Measurements from ENCODE around the gene SLC13A5.

Gene SLC13A5

DNA sequence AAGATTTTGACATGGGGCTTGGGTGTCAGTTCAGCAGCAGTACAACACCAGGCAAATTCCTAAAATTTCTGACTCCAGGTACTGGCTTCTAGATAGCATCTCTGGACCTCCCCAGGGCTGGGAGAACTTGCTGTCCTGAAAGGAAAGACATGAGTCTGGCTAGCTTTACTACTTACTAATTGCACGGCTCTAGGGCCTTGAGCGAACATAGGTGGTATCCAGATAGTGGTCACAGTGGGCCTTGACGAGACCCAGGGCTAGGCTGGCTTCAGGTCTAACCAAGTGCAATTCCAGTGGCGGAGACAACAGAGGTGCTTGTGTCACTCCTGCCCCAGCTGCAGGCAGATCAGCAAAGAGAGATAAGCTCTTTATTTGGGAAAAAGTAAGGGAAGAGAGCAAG is 16.4 kb upstream of the SLC13A5 start (continued):
- TF ChIP-seq ZBTB11 (tag by site-specific recombination; conservative IDR thresholded peaks at IDR 0.05; ENCODE audit: low read depth) (no peak), ZSCAN30 (tag by site-specific recombination; IDR thresholded peaks at IDR 0.05) (no peak)

GRCh38 chr17:6724009-6724408 is 10.8 kb upstream of the SLC13A5 start:
- ChIA-PET POLR2A (interaction anchor here (0.7 kb wide), 1 partner anchor 60 kb away, joined by 8 read pairs; no protein-coding TSS in a partner anchor), CTCF (no interaction called here)
- Histone ChIP-seq H3K27ac (ENCODE audit: extremely low read depth, low read depth, low read length) (no peak overlapping the region), H3K36me3 (ENCODE audit: control insufficient read depth in 2 of 2, insufficient read depth in 1 of 2, low read length in 2 of 2) (no peaks in the 10 kb centered on the region), H3K4me3 (ENCODE audit: low read depth, low read length) (no peak overlapping the region), H3K9me3 (ENCODE audit: control insufficient read depth, insufficient read depth, low read depth, low read length) (no peaks in the 10 kb centered on the region), H3K4me1 (ENCODE audit: control insufficient read depth, insufficient read depth, low read length) (no peaks in the 10 kb centered on the region; the same call in 1 of the 2 replicates)
- TF ChIP-seq SP2 (tag by site-specific recombination; IDR thresholded peaks at IDR 0.05) (no peak), ZNF610 (tag by site-specific recombination; IDR thresholded peaks at IDR 0.05; ENCODE audit: borderline replicate concordance) (no peak), ZNF658 (tag by site-specific recombination; IDR thresholded peaks at IDR 0.05) (no peak), KLF1 (tag by site-specific recombination; IDR thresholded peaks at IDR 0.05) (no peak), TRIM28 (IDR thresholded peaks at IDR 0.05; ENCODE audit: borderline replicate concordance, low read length) (no peak), ZNF335 (tag by site-specific recombination; conservative IDR thresholded peaks at IDR 0.05) (no peak), ZNF350 (tag by site-specific recombination; IDR thresholded peaks at IDR 0.05) (no peak), ZNF792 (tag by site-specific recombination; IDR thresholded peaks at IDR 0.05) (no peak), ZNF416 (tag by site-specific recombination; IDR thresholded peaks at IDR 0.05) (no peak), ZNF768 (tag by site-specific recombination; IDR thresholded peaks at IDR 0.05) (no peak), ZNF169 (tag by site-specific recombination; IDR thresholded peaks at IDR 0.05) (no peak), KLF7 (tag by site-specific recombination; IDR thresholded peaks at IDR 0.05; ENCODE audit: borderline replicate concordance) (no peak), ZNF560 (tag by site-specific recombination; IDR thresholded peaks at IDR 0.05; ENCODE audit: borderline replicate concordance) (no peak), ZNF324 (tag by site-specific recombination; IDR thresholded peaks at IDR 0.05) (no peak), ZBTB17 (tag by site-specific recombination; IDR thresholded peaks at IDR 0.05) (no peak), ZNF580 (tag by site-specific recombination; IDR thresholded peaks at IDR 0.05) (no peak)
- TF ChIP-seq, protein P1, sequence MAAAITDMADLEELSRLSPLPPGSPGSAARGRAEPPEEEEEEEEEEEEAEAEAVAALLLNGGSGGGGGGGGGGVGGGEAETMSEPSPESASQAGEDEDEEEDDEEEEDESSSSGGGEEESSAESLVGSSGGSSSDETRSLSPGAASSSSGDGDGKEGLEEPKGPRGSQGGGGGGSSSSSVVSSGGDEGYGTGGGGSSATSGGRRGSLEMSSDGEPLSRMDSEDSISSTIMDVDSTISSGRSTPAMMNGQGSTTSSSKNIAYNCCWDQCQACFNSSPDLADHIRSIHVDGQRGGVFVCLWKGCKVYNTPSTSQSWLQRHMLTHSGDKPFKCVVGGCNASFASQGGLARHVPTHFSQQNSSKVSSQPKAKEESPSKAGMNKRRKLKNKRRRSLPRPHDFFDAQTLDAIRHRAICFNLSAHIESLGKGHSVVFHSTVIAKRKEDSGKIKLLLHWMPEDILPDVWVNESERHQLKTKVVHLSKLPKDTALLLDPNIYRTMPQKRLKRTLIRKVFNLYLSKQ (tag by site-specific recombination; IDR thresholded peaks at IDR 0.05; ENCODE audit: borderline replicate concordance) = no peak
- TF ChIP-seq, protein P2, sequence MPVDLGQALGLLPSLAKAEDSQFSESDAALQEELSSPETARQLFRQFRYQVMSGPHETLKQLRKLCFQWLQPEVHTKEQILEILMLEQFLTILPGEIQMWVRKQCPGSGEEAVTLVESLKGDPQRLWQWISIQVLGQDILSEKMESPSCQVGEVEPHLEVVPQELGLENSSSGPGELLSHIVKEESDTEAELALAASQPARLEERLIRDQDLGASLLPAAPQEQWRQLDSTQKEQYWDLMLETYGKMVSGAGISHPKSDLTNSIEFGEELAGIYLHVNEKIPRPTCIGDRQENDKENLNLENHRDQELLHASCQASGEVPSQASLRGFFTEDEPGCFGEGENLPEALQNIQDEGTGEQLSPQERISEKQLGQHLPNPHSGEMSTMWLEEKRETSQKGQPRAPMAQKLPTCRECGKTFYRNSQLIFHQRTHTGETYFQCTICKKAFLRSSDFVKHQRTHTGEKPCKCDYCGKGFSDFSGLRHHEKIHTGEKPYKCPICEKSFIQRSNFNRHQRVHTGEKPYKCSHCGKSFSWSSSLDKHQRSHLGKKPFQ (tag by site-specific recombination; IDR thresholded peaks at IDR 0.05) = no peak

All from HEK293 (cell line).